ENCODE results near the gene NEK8. TPM values are rescaled to one million over a fixed set of nuclear protein-coding genes. Genes with fewer than 3 reads are reported as not detected.
"Not testable (repeated sequence)": the region's sequence is repeated elsewhere in the genome, so short reads cannot be mapped to it uniquely, and the experiment has no call there.

Gene NEK8
- total RNA-seq, 1 donor from 2014 or later, result 5.6 TPM

GRCh38 chr17:28710861-28711722 lies 17.5 kb upstream of the NEK8 start:
- peak; percentile 63 for DNase-seq (ENCODE audit: low read depth)

DNA sequence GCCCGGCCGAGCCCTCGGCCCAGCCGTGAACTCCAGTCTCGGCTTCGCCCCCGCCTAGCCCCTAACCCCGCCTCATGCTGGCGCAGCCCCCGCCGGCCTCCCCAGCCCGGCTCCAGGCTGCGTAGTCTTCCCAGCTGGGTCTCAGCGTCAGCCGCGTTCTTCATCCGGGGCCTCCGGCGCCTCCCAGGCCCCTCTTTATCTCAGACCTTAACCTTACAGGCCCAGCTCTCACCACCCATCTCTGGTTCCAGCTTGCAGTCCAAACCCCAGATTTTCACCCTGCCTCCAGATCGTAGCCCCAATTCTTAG lies 16.9 kb upstream of the NEK8 start, which contains the start of gene PROCA1:
Gene PROCA1 (minus strand): TSS at position 166 of the 309 bp plus-strand sequence. CDS start 228 bp downstream, outside the sequence.
- no peak for DNase-seq (ENCODE audit: low read depth)

GRCh38 chr17:28712032-28712704 lies 16.4 kb upstream of the NEK8 start:
- no peak for DNase-seq (ENCODE audit: low read depth)

DNA sequence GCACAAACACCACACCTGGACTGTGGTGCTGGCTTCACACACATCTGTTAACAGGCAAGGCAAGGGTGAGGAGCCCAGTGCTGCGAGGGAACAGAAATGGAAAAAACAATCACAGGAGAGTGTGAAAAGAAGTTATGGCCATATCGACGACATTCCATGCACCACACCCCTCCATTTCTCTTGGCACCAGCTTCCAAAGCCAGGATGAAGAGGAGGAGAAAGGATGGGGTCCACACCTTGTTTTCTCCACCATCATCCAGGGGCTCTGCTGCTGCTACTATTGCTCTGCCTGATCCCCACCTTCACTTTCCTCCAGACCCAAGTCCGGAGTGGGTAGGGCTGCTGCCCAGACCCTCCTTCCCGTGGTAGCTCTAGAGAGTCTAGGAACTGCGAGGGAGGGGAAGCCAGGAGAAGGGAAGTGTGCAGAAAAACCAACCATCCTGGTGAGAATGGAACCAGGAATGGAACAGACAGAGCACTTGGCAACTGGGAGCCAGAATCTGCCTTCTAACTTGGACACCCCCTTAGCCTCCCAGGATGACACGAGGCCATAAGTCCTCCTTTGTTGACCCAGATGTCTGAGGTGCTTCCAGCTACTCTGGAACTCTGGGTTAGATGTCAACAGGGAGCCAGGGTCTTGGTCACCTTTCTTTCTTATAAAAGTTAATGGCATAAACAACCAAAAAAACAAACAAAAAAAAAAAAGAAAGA lies 15.7 kb upstream of the NEK8 start:
- DNase-seq (ENCODE audit: low read depth), result no peak

DNA sequence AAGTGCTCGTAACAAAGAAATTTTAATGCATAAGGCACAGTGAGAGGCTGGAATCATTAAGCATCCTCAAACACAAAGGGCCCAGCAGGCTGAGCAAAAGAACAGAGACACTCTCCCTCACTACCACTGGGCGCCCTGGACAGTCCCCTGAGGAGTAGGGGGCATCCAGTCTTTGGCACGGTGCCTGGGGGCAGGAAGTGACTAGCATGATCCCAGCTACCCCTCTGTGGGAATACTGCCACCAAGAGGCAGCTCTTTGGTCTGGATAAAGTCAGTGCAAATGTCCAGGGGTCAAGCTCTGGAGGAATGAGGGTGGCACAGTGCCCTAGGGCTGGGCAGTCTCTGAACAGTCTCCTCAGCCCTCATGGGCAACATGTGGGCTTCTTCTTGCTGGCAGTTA lies 14.3 kb upstream of the NEK8 start:
- no peak for DNase-seq (ENCODE audit: low read depth)

DNA sequence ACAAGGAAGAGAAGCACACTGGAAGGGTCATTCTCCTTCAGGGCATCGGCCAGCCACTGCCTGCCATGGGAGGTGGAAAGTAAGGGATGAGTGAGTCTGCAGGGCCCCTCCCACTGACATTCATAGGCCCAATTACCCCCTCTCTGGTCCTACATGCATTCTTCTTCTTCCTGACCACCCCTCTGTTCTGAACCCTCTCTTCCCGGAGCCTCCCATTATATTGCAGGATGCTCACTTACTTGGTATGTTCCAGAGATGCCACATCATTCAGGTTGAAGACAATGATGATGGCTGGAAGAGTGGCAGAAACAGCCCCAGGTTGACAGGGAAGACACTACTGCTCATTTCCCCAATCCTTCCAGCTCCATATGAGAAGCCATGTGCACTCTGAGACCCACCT lies 13.4 kb upstream of the NEK8 start:
- no peak for DNase-seq (ENCODE audit: low read depth)

DNA sequence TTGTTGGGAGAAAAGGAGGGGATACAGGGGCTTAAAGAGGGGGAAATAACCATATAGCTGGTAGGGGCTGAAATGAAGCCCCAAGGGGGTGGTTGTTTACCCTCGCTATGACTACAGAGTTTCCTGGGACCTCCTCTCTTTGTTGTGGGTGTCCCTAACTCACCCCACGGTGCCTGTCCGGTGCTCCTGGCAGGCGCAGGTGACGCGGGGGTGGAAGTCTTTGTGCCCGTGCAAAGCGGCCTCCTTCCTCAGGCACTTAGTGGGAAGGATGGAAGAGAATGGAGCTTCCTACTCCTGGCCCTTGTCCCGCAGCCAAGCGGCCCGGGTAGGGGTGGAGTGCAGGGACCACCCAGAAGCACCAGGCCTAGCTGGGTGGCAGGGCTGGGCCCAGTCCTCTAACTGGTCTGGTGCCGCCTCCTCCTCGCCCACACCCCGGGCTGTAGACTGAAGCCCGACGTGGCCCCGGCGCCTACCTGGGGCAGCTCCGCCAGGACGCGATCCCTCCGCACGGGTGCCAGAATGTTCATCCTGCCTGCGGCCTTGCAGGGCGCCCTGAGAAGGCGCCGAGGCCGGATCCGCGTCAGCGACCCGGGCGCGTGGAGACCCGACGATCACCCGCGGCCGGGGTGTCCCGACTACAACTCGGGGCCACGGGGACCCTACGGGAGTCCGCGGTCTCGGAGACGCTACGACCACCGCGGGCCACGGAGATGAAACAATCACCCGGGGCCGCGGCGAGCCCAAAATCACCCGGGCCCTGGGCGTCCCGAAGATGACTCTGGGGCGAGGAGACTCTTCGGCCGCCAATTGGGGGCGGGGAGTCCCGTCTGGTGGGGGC lies 11.6 kb upstream of the NEK8 start:
- no peak for DNase-seq (ENCODE audit: low read depth)

DNA sequence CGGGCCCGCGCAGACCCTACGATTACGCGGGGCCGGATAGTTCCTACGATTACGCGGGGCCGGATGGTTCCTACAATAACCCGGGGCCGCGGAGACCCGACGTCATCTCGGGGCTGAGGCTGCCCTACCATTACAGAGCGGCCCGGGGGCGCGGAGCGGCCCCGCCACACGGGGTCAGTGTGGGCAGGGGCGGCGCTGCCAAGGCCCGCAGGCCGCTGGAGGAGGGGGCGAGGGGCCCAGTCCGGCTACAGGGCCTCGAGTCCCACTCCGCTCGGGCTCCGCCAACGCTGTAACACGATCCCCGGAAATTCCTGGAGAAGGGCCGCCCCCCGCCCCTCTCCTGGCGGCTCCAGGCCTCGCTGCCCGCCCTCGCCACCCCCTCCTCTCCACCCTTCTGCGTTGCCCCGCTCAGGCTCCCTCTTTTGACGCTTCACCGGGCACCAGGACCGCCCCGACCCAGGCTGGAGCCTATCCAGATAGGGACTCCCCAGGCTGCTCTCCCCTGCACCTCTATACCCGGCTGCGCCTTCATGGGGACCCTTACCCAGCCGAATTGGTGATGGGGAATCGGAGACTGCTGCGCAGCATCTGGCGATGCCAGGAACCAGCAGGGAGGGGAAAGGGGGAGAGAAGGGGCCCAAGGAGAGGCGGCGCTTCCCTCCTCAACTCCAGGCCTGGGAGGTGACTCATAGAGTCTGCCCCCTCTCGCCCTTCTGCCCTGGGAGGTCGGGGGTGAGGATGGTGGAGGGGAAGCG lies 10.8 kb upstream of the NEK8 start, which contains the start of gene RAB34:
Gene RAB34 (minus strand): TSS at position 291 of the 755 bp plus-strand sequence. CDS start 602 bp downstream, outside the sequence.
- DNase-seq (ENCODE audit: low read depth), result peak; percentile 68

- DNase-seq (ENCODE audit: low read depth), result no peak
Measured at GRCh38 chr17:28718333-28719020, 10.1 kb upstream of the NEK8 start.

GRCh38 chr17:28719021-28719433 lies 9.6 kb upstream of the NEK8 start:
- no peak for DNase-seq (ENCODE audit: low read depth)

GRCh38 chr17:28720247-28720996 lies 8.2 kb upstream of the NEK8 start:
- no peak for DNase-seq (ENCODE audit: low read depth)

- not testable (repeated sequence) for DNase-seq (ENCODE audit: low read depth)
Measured at GRCh38 chr17:28720997-28721329, 7.6 kb upstream of the NEK8 start.

- no peak for DNase-seq (ENCODE audit: low read depth)
Measured at GRCh38 chr17:28722417-28723158, 6.0 kb upstream of the NEK8 start.

DNA sequence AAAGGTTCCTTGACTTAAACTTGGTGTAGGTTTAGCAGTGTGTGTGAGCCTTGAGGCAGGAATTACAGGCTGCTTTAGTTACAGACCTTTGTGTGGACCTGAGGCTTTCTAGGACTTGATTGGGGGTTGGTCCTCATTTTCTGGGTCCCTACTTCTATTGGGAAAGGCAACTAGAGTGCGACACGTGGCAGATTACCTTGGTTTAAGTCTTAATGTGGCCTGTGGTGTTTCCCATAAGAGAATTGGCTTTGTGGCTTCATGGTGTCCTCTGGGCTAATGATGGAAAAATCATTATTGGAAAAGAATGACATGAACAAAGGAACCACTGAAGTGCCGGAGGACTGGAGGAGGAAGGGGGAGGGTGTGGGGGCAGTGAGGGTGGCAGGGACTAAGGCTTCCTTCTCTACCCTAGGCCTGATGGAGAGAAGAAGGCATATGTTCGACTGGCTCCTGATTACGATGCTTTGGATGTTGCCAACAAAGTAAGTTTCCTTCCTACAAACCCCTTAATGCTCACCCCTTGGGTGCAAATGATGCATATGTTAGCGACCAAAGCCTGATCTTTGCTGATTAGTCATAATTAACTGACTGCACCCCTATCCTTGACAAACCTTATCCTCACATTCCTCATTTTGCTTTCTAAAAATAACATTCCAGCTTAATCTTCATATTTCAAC lies 5.3 kb upstream of the NEK8 start:
- no peak for DNase-seq (ENCODE audit: low read depth)

- DNase-seq (ENCODE audit: low read depth), result not testable (repeated sequence)
Measured at GRCh38 chr17:28723836-28724499, 4.6 kb upstream of the NEK8 start.

DNA sequence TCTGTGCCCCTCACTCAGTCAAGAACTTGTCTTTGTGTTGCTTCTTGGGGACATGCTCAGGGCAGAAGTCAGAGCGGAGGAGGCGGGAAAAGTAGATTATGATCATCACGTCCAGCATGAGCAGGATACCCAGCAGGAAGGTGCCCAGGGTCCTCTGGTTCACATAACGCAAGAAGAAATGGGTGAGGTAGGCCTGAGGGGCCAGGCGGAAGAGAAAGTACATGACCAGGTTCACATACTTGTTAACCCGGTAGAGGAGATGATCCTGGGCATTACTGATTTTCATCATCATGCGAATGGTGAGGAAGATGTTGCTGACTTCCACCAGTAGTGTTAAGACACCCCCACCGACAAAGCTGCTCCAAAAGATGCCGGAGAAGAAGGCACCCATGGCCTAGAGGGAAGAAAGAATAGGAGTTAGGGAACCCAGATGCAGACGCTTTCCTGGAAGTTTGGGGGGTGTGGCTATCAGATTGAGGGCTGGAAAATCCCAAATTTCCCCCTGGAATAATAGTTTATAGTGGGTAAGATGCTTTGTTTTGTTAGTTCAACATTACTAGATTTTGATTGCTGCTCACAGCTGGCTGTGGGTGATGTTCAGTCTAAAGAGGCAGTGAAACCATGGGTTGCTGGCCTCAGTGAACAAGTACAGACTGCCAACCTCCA lies 4.0 kb upstream of the NEK8 start:
- no peak for DNase-seq (ENCODE audit: low read depth)

DNA sequence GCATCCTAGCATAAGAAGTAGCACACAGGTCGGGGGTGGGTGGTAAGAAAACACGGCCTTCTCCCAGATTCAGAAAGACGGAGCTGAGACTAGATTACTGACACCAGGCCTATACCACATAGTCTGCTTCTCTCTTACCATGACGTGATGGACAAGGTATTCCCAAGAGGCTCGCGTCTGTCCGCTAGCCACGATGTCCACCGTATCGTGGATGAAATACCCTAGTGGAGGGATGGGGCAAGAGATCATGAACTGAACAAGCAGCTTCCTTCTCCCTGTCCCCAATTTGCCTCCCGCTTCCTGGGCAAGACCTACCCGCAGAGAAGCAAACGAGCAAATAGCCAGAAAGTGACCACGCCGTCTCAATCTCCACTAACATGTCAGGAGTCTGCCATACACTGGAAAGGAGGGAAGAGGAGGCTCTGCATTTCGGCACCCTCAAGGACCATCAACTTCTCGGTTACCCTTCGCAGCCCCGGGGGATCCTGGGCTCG lies 3.4 kb upstream of the NEK8 start:
- DNase-seq (ENCODE audit: low read depth), result peak; percentile 33

All from renal cortical epithelial cell (primary cell).